Esophagus squamous epithelium (tissue), 4 donors: ENCODE results near the gene PANK2.

ENCODE experiments used
- POLR2A ChIP-seq, 4 donors: fragments of 450-650 bp; IDR thresholded peaks; one replicate each; pipeline ENCODE4 v1.6.1; 2017; ENCODE audit warnings: antibody characterized with exemption in 4 of 4, mild to moderate bottlenecking in 4 of 4, moderate library complexity in 3 of 4
- TF ChIP-seq, protein P1 (sequence below), 6 experiments: fragments of 450-650 bp in 4 of 6; fragments of 200-600 bp in 2 of 6; sonication (generic) in 2 of 6; IDR thresholded peaks; one replicate each; pipeline ENCODE4 v1.5.1; 2016 to 2019; ENCODE audit warnings: antibody characterized with exemption in 6 of 6, mild to moderate bottlenecking in 4 of 6, moderate library complexity in 4 of 6

DNA sequence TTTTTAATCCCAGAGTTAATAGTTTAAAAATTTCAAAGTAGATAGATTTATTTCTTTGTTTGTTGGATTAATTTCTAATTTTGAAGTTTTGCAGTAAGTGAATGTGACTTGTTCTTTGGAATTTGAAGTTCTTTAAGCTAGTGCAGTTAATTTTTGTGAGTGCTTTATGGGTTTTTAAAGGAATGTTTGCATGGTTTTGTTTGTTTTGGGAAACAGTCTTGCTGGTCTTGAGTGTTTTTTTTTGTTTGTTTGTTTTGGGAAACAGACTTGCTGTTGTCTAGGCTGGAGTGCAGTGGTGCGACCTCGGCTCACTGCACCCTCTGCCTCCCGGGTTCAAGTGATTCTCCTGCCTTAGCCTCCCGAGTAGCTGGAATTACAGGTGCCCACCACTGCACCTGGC, 9.5 kb downstream of the PANK2 start:
- TF ChIP-seq, protein P1, sequence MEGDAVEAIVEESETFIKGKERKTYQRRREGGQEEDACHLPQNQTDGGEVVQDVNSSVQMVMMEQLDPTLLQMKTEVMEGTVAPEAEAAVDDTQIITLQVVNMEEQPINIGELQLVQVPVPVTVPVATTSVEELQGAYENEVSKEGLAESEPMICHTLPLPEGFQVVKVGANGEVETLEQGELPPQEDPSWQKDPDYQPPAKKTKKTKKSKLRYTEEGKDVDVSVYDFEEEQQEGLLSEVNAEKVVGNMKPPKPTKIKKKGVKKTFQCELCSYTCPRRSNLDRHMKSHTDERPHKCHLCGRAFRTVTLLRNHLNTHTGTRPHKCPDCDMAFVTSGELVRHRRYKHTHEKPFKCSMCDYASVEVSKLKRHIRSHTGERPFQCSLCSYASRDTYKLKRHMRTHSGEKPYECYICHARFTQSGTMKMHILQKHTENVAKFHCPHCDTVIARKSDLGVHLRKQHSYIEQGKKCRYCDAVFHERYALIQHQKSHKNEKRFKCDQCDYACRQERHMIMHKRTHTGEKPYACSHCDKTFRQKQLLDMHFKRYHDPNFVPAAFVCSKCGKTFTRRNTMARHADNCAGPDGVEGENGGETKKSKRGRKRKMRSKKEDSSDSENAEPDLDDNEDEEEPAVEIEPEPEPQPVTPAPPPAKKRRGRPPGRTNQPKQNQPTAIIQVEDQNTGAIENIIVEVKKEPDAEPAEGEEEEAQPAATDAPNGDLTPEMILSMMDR (IDR thresholded peaks at IDR 0.05) = no peak
- no peak for TF ChIP-seq POLR2A (IDR thresholded peaks at IDR 0.05)
